RWPE2 (cell line): ENCODE data around the gene CALML5.
A peak's percentile ranks its signal among the peaks of the same experiment; 100 is the strongest.

Experiments
- ATAC-seq: fragments of 200-7000 bp; cut with Tn5 transposase; 3 replicates; pipeline ENCODE4 v1.9.1; 2021; ENCODE audit warnings: low read depth
- DNase-seq: peaks from one replicate; pipeline ENCODE4 v3.0.0-alpha.2; 2020; ENCODE audit warnings: low spot score
- H3K27ac ChIP-seq: fragments of 450-650 bp; 2 replicates; pipeline ENCODE4 v1.5.1; 2017; ENCODE audit warnings: mild to moderate bottlenecking; ENCODE audit not compliant: poor library complexity, severe bottlenecking
- H3K27me3 ChIP-seq: fragments of 250-450 bp; sonication (Bioruptor Pico); 2 replicates; pipeline ENCODE4 v1.5.1; 2021; ENCODE audit warnings: mild to moderate bottlenecking, moderate library complexity; ENCODE audit not compliant: insufficient read depth, poor library complexity, severe bottlenecking
- H3K36me3 ChIP-seq: fragments of 250-450 bp; sonication (Bioruptor Pico); 2 replicates; pipeline ENCODE4 v1.5.1; 2020; ENCODE audit warnings: low read depth, mild to moderate bottlenecking, moderate library complexity
- H3K4me1 ChIP-seq: fragments of 250-450 bp; sonication (Bioruptor Pico); 2 replicates; pipeline ENCODE4 v1.5.1; 2021; ENCODE audit warnings: mild to moderate bottlenecking, moderate library complexity; ENCODE audit not compliant: insufficient read depth, poor library complexity, severe bottlenecking
- H3K4me3 ChIP-seq: fragments of 250-450 bp; sonication (Bioruptor Pico); 2 replicates; pipeline ENCODE4 v1.5.1; 2021; ENCODE audit warnings: mild to moderate bottlenecking, moderate library complexity; ENCODE audit not compliant: severe bottlenecking
- H3K9me3 ChIP-seq: fragments of 250-450 bp; sonication (Bioruptor Pico); 2 replicates; pipeline ENCODE4 v1.5.1; 2021; ENCODE audit warnings: mild to moderate bottlenecking, moderate library complexity; ENCODE audit not compliant: severe bottlenecking
- CTCF ChIP-seq: fragments of 450-650 bp; IDR thresholded peaks from one replicate; pipeline ENCODE4 v1.5.1; 2017; ENCODE audit warnings: mild to moderate bottlenecking, moderate library complexity; ENCODE audit not compliant: poor library complexity, severe bottlenecking

Gene CALML5

DNA sequence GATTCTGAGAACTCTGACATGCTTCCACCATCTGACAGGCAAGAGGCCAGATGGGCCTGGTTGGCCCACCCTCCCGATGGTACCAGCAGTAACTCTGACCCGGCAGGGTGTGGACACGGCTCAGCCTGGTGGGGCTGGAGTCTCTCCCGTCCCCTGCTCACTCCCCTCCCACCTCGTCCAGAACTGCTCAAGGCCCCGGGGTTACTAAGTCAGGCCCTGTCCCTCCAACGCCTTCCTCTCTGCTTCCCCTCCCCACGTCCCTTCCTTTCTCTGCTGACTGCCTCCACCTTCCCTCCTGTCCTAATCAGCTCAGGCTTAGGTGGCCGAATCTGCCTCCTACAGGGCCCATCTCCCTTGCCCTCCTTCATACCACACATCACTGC, 12.5 kb downstream of the CALML5 start:
- Histone ChIP-seq H3K9me3 (no peaks in the 10 kb centered on the region), H3K36me3 (no peaks in the 10 kb centered on the region), H3K4me1 (peaks cover 17% of the 10 kb centered on the region), H3K4me3 (no peak overlapping the region), H3K27ac (no peak overlapping the region), H3K27me3 (no peaks in the 10 kb centered on the region)
- DNase-seq, result no peak
- no peak for ATAC-seq
- no peak for TF ChIP-seq CTCF

DNA sequence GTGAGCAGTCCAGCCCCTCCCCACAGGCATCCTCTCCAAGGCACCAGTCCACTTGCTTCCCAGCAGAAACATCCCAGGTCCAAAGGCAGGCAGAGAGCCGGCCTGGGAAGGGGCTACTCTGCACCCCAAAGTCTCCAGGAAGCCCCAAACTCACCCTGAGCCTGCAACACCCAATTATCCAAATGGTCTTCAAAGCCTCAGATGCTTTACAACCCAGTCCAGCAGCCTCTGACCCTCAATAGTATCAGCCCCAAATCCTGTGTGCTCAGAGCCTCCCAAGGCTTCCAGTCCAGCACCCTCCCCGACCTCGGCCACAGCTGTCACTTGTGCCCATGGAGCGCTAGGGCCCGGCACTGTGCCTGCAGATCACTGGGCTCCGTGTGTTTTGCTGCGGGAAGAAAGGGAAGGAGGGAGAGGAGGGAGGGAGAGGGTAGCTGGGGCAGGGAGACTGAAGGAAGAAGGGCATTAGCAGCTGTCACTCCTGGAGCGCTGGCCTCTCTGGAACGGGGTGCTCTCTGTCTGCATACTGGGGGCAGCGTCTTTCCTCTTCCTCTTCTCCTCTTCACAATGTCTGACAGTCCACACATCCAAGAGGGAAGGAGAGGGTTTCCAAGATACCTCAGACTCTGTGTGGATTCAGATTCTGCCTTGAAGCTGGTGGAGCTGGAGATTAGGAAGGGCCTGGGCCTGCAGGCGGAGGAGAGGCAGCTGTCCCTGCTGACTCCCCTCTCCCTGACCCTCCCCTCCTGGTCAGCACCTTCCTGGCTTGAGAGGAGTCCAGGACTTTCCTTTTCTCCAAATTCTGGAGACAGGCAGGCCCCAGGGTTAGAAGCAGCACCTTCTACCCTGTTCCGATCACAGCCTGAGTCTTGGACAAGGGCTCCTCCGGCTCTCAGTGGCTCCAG, 13.2 kb downstream of the CALML5 start:
- no peaks in the 10 kb centered on the region for H3K9me3 ChIP-seq
- no peak overlapping the region for H3K4me3 ChIP-seq
- H3K27ac ChIP-seq, result no peak overlapping the region
- peaks cover 17% of the 10 kb centered on the region for H3K4me1 ChIP-seq
- no peaks in the 10 kb centered on the region for H3K27me3 ChIP-seq
- no peak for DNase-seq
- no peak for ATAC-seq
- H3K36me3 ChIP-seq, result no peaks in the 10 kb centered on the region
- no peak for TF ChIP-seq CTCF

GRCh38 chr10:5485290-5485689, 14.1 kb downstream of the CALML5 start:
- Histone ChIP-seq H3K9me3 (no peaks in the 10 kb centered on the region), H3K36me3 (no peaks in the 10 kb centered on the region), H3K27ac (peak overlapping the region; percentile 31), H3K27me3 (no peaks in the 10 kb centered on the region), H3K4me1 (peaks cover 17% of the 10 kb centered on the region), H3K4me3 (no peak overlapping the region)
- ATAC-seq, result no peak
- TF ChIP-seq CTCF, result no peak
- DNase-seq, result no peak

DNA sequence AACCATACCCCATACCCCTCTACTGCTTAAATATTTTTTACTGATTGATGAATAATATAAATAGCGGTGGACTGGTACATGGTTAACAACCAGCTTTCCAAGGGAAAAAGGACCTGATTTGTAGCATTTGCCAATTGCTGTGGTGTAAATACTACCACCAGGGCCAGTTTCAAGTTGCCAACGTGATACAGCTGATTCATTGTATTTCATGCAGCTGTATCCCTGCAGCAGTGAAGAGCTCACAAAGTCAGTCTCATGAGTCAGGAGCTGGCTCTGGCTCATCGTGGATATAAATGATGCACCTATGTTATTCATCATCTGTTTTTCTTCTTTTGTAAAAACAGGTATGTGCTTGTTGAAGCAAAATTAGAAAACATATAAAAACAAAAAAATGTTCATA, 15.2 kb downstream of the CALML5 start:
- Histone ChIP-seq H3K4me3 (no peak overlapping the region), H3K27me3 (no peaks in the 10 kb centered on the region), H3K9me3 (no peaks in the 10 kb centered on the region), H3K27ac (peak overlapping the region; percentile 31), H3K36me3 (no peaks in the 10 kb centered on the region), H3K4me1 (peaks cover 15% of the 10 kb centered on the region)
- no peak for DNase-seq
- no peak for TF ChIP-seq CTCF
- ATAC-seq, result peak; percentile 33; the same call in 2 of the 3 replicates

- Histone ChIP-seq H3K27me3 (no peaks in the 10 kb centered on the region), H3K4me1 (peaks cover 4% of the 10 kb centered on the region), H3K36me3 (no peaks in the 10 kb centered on the region), H3K4me3 (no peak overlapping the region), H3K27ac (no peak overlapping the region), H3K9me3 (no peaks in the 10 kb centered on the region)
- ATAC-seq (no peak), DNase-seq (no peak)
- TF ChIP-seq CTCF, result no peak
Observed at GRCh38 chr10:5482016-5482415, 17.4 kb downstream of the CALML5 start.
